DMS53 treated with DMSO at 0.1 percent for 48 hours (cell line): Measurements from ENCODE around the gene RAB3GAP1.
"Not testable (repeated sequence)": the region's sequence is repeated elsewhere in the genome, so short reads cannot be mapped to it uniquely, and the experiment has no call there.

Source experiments
- DNase-seq: peaks from one replicate; lab custom pipeline; 2025; ENCODE audit not compliant: unreplicated experiment; lab: John Stamatoyannopoulos, UW

Gene RAB3GAP1

DNA sequence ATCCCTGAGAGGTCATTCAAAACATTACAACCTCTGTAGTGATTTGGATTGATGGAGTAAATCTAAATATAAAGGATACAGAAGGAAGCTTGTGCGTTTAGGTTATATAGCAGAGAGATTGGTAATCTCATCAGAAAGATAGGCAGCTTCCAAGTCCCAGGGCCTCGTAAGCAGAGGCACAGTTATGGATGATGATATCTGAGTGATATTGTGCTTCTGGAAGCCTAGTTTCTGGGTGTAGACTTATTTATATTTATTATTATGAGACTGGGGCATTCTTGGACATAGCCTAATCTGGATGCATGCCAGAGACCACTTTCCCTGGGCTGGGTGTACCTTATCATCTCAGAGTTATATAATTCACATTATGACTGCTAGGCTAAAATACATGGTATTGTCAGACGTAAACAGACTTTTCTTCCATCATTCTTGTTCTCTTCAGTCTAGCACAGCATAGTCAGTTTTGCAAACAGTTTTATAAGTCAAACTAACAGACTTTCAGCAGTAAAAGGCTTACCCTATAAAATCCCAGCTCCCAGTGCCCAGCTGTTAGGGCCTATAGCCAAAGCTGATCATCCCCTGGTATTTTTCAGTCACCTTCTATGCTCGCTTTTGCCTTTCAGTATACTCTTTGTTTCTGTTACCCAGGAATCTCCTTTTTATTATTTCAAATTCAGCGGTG, 47.9 kb downstream of the RAB3GAP1 start:
- no peak for DNase-seq

DNA sequence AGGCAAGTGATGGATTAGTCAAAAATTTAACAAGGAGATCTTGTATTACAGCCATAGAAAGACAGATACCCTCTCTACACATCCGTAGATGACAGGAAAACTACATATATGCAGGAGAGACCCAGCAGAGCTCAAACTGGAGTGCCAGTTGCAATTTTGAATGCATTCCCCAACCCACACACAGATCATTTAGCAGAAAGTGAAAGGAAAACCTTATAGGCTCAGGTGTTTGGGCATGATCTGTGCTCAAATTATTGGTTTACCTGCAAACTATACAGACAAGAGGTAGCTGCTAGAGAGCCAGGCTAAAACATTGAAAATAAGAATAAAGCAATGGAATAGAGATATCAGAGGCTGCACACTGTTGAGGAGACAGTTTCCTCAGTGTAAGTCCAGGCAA, 51.8 kb downstream of the RAB3GAP1 start:
- DNase-seq = no peak

DNA sequence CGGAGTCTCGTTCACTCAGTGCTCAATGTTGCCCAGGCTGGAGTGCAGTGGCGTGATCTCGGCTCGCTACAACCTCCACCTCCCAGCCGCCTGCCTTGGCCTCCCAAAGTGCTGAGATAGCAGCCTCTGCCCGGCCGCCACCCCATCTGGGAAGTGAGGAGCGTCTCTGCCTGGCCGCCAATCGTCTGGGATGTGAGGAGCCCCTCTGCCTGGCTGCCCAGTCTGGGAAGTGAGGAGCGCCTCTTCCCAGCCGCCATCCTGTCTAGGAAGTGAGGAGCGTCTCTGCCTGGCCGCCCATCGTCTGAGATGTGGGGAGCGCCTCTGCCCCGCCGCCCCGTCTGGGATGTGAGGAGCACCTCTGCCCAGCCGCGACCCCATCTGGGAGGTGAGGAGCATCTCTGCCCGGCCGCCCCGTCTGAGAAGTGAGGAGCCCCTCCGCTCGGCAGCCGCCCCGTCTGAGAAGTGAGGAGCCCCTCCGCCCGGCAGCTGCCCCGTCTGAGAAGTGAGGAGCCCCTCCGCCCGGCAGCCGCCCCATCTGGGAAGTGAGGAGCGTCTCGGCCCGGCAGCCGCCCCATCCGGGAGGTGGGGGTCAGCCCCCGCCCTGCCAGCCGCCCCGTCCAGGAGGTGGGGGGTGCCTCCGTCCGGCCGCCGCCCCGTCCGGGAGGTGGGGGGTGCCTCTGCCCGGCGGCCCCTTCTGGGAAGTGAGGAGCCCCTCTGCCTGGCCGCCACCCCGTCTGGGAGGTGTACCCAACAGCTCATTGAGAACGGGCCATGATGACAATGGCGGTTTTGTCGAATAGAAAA, 53.6 kb downstream of the RAB3GAP1 start:
- DNase-seq = not testable (repeated sequence)

DNA sequence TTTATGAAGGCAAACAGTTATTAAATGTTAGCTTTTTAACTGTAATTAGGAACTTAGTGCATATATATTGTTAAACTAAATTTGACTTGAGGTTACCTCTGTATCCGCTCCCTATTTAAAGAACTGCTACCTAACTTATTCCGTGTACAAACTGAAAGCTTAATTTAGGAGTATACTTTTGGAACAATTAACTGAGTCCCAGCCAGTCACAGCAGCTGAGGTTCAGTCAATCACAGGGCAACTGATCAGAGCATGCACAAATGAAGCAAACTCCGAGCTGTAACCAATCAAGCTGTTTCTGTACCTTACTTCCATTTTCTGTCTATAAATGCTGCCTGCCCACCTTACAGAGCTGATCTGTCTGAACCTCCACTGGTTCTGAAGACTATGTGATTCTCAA, 61.2 kb downstream of the RAB3GAP1 start:
- no peak for DNase-seq

DNA sequence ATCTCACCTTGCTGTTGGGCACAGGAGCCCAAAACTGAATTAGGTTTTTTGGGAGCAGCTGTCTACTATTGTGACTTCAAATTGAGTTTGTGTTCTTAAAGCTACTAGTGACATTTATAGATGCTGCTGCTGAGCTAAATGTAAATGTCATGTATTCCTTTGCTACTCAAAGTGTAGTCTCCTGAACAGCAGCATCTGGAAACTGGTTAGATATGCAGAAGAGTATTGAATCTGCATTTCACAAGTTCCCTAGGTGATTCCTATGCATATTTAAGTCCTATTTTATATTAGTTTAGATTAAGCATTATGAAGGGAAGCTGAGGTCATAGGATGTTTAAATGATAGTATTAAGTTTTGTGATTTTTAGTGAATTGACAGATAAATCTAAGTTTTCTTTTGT, 67.5 kb downstream of the RAB3GAP1 start:
- no peak for DNase-seq

DNA sequence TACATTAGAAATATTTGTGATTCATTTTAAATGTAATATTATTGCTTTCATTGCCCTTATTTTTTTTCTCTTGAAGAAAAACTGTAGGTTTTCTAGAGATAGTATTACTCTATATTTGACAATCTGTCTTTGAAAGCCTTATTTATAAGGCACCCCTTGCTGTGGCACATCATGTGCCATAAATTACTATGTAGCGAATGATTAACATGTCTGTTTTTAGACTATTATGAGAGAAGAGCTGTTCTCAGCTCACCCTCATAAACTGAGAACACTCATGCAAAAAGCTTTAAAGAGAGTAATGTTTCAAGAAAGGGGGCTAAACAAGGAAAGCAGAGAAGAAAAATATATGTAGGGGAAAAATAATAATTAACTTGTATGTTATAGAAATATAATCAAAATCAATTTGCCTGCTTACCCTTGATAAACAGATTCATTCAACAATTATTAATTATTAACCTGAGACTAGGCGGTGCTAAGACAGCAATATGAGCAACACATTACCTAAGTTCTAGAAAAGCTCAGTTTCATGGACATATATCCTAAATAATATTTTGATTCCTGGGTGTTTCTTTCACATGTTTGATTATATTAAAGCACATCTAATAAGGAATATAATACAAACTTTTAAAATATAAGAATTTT, 69.0 kb downstream of the RAB3GAP1 start:
- no peak for DNase-seq

DNA sequence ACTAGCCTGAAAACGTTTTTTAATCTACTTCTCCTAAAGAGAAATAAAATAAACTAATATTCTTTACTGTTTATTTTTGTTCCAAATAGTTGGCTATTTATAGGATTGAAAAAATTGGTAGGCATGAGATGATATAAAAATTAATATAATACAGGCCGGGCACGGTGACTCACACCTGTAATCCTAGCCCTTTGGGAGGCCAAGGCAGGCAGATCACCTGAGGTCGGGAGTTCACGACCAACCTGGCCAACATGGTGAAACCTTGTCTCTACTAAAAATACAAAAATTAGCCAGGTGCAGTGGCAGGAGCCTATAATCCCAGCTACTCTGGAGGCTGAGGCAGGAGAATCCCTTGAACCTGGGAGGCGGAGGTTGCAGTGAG, 69.6 kb downstream of the RAB3GAP1 start:
- not testable (repeated sequence) for DNase-seq

DNA sequence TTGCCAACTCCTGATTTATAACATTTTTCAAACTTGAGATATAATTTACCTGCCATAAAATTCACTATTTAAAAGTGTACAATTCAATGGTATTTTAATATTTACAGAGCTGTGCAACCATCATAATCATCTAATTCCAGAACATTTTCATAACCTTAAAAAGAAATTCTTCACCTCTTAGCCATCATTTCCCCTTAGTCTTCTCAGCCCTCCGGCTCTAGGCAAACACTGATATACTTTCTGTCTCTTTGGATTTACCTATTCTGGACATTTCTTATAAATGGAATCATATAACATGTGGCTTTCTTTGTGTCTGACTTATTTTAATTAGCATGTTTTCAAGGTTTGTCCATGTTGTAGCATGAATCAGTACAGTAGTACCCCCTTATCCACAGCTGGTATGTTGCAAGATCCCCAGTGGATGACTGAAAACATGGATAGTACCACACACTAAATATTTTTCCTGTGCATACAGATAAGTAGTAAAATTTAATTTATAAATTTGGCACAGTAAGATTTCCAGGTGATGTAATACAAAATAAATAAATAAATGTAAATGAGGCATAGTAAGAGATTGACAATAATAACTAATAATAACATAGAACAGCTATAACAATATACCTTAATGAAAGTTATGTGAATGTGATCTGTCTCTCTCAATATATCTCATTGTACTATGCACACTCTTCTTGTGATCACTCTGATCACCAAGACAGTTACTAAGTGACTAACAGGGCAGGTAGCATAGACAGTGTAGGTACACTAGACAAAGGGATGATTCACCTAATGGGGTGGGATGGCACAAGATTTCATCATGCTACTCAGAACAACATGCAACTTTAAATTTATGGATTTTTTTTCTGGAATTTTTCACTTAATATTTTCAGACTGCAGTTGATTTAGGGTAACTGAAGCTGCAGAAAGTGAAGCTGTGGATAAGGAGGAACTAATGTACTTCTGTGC, 73.1 kb downstream of the RAB3GAP1 start:
- no peak for DNase-seq

DNA sequence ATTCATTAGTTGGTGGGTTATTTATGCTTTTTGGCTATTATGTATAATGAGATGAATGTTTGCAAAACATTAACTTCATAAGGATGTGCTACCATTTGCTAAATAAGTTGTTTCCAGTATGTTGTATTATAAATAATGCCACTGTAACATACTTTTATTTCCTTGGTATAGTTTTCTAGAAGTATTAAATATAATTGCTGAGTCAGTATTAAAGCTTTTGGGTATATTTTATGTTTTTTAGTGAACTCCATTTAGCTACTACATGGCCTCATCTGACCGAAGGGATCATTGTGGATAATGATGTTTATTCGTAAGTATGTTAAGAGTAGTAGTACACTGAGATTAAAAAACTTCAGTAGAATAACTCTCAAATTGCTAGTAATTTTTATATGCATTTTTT, 73.8 kb downstream of the RAB3GAP1 start:
- DNase-seq = no peak

DNA sequence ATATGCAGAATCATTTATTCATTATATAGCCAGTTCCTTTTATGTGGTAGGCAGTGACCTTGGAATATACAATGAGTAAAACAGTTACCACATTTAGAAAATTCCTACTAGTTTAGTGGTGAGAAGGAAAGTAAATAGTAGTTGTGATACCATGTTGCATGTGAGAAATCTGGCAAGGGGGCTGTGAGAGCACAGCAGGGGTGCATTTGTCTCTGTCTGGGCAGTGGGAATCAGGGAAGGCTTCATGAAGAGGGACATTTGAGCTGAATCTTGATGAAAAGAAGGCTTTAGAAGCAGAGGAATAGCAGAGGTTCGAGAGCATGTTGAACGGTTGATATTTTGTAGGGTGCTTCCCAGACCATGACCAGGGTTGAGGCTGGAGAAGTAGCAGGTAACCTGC, 78.7 kb downstream of the RAB3GAP1 start:
- no peak for DNase-seq

DNA sequence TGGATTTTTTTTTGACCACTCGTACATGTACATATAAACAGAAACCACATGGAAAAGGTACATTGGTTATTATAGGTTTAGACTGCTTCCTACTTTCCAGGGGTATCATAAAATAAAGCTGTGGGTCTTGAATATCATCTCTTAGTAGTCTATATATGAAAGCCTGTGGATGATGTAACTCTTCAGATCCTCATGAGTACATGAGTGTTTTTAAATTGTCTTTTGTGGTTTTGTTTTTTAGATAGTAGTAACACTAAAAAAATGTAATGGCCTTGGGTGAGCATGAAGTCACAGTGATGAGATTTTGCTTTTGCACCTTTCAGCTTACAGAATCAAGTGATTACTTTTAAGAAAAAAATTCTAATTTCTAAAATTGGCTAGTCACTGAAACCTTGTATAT, 80.2 kb downstream of the RAB3GAP1 start:
- no peak for DNase-seq

DNA sequence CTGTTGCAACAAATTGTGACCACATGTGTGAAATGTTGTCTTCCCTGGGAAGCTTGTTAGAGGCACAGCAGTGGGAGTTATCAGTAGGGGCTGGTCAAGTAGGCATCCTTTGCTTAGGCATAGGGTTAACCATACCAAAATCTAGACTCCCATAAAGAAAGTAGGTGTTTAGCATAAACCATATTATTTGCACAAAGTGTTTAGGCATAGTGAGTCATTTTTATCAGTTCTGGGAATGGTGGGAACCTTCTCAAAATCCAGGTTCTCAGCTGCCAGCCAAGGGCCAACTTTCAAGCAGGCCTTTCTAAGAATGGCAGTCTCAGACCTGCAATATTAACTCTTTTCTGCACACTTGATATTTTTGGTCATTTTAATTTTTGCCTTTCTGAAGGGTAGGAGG, 88.5 kb downstream of the RAB3GAP1 start:
- no peak for DNase-seq

DNA sequence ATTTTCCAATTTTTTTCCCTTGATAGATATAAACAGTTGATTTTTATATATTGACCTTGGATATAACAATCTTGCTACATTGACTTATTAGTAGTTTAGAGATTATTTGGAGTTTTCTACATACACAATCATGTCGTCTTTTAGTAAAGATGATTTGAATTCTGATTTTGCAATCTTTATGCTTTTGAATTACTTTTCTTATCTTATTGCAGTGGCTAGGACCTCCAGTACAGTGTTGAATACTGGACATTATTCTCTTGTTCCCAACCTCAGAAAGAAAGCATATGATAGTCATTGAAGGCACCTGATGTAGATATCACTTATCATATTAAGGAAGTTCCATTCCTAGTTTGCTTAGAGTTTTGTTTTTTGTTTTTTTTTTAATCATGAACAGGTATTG, 90.2 kb downstream of the RAB3GAP1 start:
- DNase-seq = no peak

DNA sequence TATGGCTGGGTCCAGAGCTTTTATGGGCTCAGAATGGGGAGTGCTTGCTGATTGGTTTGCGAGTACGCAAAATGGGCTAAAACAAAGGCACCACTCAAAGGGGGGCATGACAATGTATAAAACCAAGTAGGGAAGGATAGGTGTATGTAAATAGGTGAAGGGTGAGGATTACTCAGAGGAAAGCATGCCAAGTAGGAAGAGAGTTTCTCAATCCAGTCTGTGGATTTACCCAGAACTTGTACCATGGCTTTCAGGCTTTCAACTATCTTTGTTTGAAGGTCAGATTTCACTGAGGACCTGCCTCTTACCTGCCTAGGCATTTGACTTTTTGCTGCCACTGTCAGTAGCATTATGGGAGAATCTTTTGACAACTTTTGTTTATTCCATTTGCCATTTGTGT, 92.3 kb downstream of the RAB3GAP1 start:
- DNase-seq = no peak

DNA sequence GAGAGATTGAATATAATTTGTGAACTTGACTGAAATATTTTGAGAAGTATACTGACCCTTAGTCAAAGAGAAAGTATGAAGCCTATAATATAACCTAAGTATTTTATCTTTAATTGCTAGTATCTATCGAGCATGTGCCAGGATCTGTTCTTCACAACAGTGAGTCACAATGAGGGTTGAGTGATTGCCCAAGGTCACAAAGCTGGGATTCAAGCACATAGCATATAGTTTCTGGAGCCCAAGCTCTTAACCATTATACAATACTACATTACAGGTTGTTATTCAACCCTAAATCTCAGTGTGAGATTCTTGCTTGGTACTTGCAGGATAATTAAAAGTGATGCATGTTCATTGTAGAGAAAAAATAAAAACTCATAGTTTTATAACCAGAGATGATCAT, 97.2 kb downstream of the RAB3GAP1 start:
- DNase-seq = no peak

DNA sequence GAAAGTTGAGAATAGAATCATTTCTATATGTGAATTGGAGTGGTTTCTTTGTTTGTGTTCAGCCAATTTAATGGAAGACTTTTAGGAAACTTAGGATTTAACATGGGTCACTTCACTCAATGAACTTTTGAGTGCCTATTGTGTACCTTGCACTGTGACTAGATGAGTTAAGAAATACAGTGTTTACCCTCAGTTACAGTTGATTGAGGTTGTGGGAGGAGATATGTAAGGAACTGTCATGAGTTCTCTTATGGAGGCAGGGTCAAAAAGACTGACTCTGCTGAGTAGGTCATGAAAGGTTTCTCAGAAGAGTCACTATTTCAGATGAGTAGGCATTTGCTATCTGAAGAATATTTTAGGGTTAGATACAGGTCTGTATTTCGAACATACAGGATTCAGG, 98.6 kb downstream of the RAB3GAP1 start:
- no peak for DNase-seq

DNA sequence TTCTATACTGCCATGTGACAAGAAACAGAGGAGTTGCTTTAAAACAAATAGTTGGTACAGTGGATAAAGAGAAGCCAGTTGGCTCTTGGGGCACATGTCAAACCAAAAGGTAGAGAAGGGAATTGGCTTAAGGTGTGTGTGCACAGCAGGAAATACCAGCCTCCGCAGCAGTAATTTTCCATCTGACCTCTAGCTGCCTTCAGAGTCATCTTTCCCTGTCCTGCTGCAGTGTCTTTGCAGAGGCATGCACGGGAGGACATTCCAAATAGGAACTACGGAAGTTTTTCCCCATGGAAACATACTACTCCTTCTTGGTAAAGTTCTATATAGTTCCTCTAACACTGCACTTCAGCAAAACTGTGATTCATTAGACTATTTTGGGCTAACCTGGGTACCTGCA, 99.5 kb downstream of the RAB3GAP1 start:
- DNase-seq = no peak

DNA sequence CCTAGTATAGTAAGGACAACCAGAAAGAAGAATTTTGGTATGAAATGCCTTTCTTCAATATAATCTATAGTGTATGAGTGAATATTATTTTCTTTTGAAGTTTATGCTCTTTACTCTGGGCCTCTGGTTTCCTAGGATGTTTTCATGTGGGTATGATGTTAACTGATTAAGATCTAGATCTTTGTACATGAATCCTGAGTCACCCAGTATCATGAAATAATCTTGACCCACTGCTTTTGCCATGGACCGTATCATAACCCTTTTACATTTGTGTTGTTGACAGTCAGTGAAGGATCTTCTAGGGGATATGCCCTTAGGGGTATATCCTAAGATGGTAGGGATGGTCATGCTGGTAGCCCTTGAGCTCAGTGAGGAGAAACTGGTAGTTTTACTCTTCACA, 100.3 kb downstream of the RAB3GAP1 start:
- no peak for DNase-seq

DNA sequence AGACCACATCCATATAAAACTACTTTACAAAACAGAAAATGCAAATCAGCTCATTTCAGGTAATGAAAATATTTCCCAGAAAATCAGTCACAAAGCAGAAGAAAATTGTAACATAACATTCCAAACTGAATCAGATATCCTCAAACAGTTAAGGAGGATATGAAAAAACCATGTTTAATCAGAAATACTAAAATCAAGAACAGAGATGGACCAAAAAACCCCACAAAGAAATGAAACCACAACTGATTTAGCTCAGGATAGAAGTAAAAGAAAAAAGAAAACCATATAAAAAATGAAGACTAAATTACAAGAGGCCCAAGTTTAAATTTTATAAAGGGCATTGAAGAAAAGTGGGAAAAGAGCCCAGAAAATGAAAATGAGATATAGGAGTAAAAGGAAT, 102.9 kb downstream of the RAB3GAP1 start:
- no peak for DNase-seq

DNA sequence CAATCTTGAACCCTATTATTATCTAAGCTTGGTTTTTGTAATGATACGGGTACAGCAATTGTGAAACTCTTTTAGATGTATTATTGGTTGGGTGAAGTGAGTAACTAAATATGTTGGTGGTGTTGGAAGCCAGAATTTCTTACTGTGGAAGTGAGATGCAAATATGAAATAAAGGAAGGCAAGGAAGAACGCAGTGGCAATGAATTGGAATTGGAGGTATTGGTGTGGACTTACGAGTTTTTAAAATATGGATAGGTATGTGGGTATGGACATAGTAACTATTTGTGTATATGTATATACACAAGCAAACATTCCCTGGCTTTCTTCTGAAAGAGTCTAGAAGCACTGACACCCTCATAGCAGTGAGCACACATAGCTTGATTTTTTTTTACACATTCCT, 105.8 kb downstream of the RAB3GAP1 start:
- no peak for DNase-seq

DNA sequence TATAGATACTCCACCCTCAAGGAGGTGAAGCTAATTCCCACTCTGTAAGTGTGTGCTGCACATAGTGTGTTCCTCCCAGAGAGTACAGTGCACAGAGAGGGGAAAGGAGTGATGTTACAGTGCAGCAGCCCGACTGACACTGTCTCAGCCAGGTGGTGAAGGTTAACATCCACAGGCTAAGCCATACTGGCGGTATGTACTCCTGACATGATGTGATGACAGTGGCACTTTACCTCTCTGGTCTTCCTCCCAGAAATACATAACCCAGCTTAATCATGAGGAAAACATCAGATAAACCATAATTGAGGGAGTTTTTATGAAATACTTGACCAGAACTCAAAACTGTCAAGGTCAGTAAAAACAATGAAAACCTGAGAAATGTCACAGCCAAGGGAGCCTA, 107.1 kb downstream of the RAB3GAP1 start:
- no peak for DNase-seq
